AG04450 (cell line): Measurements from ENCODE around the gene ATP11A. TPM values are rescaled to one million over a fixed set of nuclear protein-coding genes. Genes with fewer than 3 reads are reported as not detected.

ENCODE experiments used
- CTCF ChIA-PET: fragments of 300-600, 350-600 bp; formaldehyde crosslinking; extraction: SDS; loops from one replicate; lab custom pipeline; 2022; ENCODE audit warnings: antibody characterized with exemption, inconsistent platforms; lab: Charles Lee
- POLR2A ChIA-PET: fragments of 350-600 bp; formaldehyde crosslinking; extraction: SDS; loops from one replicate; lab custom pipeline; 2021; ENCODE audit warnings: antibody characterized with exemption, inconsistent platforms; lab: Yijun Ruan, JAX
- DNase-seq: peaks from one replicate; pipeline ENCODE4 v3.0.0-alpha.2; 2011; ENCODE audit warnings: low read depth, low spot score
- H3K27ac ChIP-seq: one replicate; pipeline ENCODE4 v1.5.1; 2012; ENCODE audit warnings: low read depth, low read length, control low read depth
- H3K27me3 ChIP-seq: one replicate; pipeline ENCODE4 v1.6.0; 2012; ENCODE audit warnings: low read length; ENCODE audit not compliant: control insufficient read depth, insufficient read depth
- H3K4me3 ChIP-seq: 2 replicates; pipeline ENCODE4 v1.5.1; 2011; ENCODE audit warnings: mild to moderate bottlenecking, low read depth, low read length, control low read depth
- H3K9me3 ChIP-seq: 2 replicates; pipeline ENCODE4 v1.5.1; 2012; ENCODE audit warnings: low read length; ENCODE audit not compliant: control insufficient read depth, insufficient read depth
- CTCF ChIP-seq: IDR thresholded peaks from 2 replicates; pipeline ENCODE4 v1.5.1; 2011; ENCODE audit warnings: low read depth, low read length, control low read depth, inconsistent platforms
- polyA plus RNA-seq: library from polyadenylated mRNA; depleted of rRNA; stranded (reverse); fragments of >200 nt; gene quantifications from 2 replicates; pipeline ENCODE4 v1.2.3, GENCODE V29; 2011

ATP11A gene
- polyA plus RNA-seq, 1 experiment, result 5.8 TPM

GRCh38 chr13:112900226-112900600 is 210.4 kb downstream of the ATP11A start:
- peaks cover 61% of the 10 kb centered on the region for H3K27me3 ChIP-seq
- H3K4me3 ChIP-seq, result no peak overlapping the region
- no peak for DNase-seq
- H3K9me3 ChIP-seq, result peaks cover 18% of the 10 kb centered on the region
- no peak overlapping the region for H3K27ac ChIP-seq
- no peak for TF ChIP-seq CTCF
- POLR2A ChIA-PET, result no interaction called here
- CTCF ChIA-PET, result no interaction called here

GRCh38 chr13:112900691-112901091 is 210.9 kb downstream of the ATP11A start:
- CTCF ChIA-PET, result no interaction called here
- H3K4me3 ChIP-seq, result no peak overlapping the region
- peaks cover 60% of the 10 kb centered on the region for H3K27me3 ChIP-seq
- H3K27ac ChIP-seq, result no peak overlapping the region
- no peak for TF ChIP-seq CTCF
- H3K9me3 ChIP-seq, result peaks cover 20% of the 10 kb centered on the region
- POLR2A ChIA-PET, result no interaction called here
- DNase-seq, result no peak

GRCh38 chr13:112902101-112902651 is 212.3 kb downstream of the ATP11A start:
- POLR2A ChIA-PET, result no interaction called here
- CTCF ChIA-PET, result no interaction called here
- TF ChIP-seq CTCF, result no peak
- H3K27me3 ChIP-seq, result peaks cover 54% of the 10 kb centered on the region
- peaks cover 20% of the 10 kb centered on the region for H3K9me3 ChIP-seq
- no peak overlapping the region for H3K4me3 ChIP-seq
- no peak overlapping the region for H3K27ac ChIP-seq
- no peak for DNase-seq

GRCh38 chr13:112902669-112903068 is 212.8 kb downstream of the ATP11A start:
- Histone ChIP-seq H3K4me3 (no peak overlapping the region), H3K9me3 (peaks cover 20% of the 10 kb centered on the region), H3K27ac (no peak overlapping the region), H3K27me3 (peaks cover 53% of the 10 kb centered on the region)
- no peak for DNase-seq
- ChIA-PET POLR2A (no interaction called here), CTCF (no interaction called here)
- no peak for TF ChIP-seq CTCF

GRCh38 chr13:112903071-112903577 is 213.3 kb downstream of the ATP11A start:
- no peak for TF ChIP-seq CTCF
- Histone ChIP-seq H3K9me3 (peaks cover 20% of the 10 kb centered on the region), H3K27ac (no peak overlapping the region), H3K27me3 (peaks cover 53% of the 10 kb centered on the region), H3K4me3 (no peak overlapping the region)
- DNase-seq, result no peak
- POLR2A ChIA-PET, result no interaction called here
- CTCF ChIA-PET, result no interaction called here
